WTC11 (cell line): ENCODE data around the gene KCNN4.

Experiments
- ATF3 ChIP-seq: sonication (generic); formaldehyde crosslinking; conservative IDR thresholded peaks from 2 replicates; pipeline ENCODE4 v1.8.1; 2022; ENCODE audit warnings: mild to moderate bottlenecking, missing genetic modification reagents
- CTCF ChIP-seq: fragments of 200-600 bp; IDR thresholded peaks from 2 replicates; pipeline ENCODE4 v1.8.0; 2022; ENCODE audit warnings: antibody characterized with exemption
- FOXJ3 ChIP-seq: sonication (generic); formaldehyde crosslinking; IDR thresholded peaks from 2 replicates; pipeline ENCODE4 v1.9.0; 2021; ENCODE audit warnings: missing genetic modification reagents, mild to moderate bottlenecking, borderline replicate concordance
- MAX ChIP-seq: sonication (generic); formaldehyde crosslinking; IDR thresholded peaks from 2 replicates; pipeline ENCODE4 v1.8.0; 2022; ENCODE audit warnings: mild to moderate bottlenecking, missing genetic modification reagents
- NFYB ChIP-seq: sonication (generic); formaldehyde crosslinking; conservative IDR thresholded peaks from 2 replicates; pipeline ENCODE4 v1.8.0; 2022; ENCODE audit warnings: low read depth, missing genetic modification reagents
- TEAD4 ChIP-seq: sonication (generic); formaldehyde crosslinking; IDR thresholded peaks from 2 replicates; pipeline ENCODE4 v1.8.0; 2022; ENCODE audit warnings: mild to moderate bottlenecking, missing genetic modification reagents
- TF ChIP-seq, protein P1 (sequence below): fragments of 250-450 bp; sonication (Bioruptor Pico); conservative IDR thresholded peaks from 2 replicates; pipeline ENCODE4 v1.9.0; 2021; ENCODE audit warnings: mild to moderate bottlenecking
- TF ChIP-seq, protein P2 (sequence below): sonication (generic); formaldehyde crosslinking; IDR thresholded peaks from 2 replicates; pipeline ENCODE4 v1.8.0; 2023; ENCODE audit warnings: missing genetic modification reagents, mild to moderate bottlenecking, borderline replicate concordance

GRCh38 chr19:43776286-43776685, 4.5 kb downstream of the KCNN4 start:
- TF ChIP-seq FOXJ3 (CRISPR knock-in tag) (no peak), CTCF (no peak), MAX (CRISPR knock-in tag) (no peak), TEAD4 (CRISPR knock-in tag) (no peak), ATF3 (CRISPR knock-in tag) (no peak), NFYB (CRISPR knock-in tag) (no peak)
- TF ChIP-seq, protein P1, sequence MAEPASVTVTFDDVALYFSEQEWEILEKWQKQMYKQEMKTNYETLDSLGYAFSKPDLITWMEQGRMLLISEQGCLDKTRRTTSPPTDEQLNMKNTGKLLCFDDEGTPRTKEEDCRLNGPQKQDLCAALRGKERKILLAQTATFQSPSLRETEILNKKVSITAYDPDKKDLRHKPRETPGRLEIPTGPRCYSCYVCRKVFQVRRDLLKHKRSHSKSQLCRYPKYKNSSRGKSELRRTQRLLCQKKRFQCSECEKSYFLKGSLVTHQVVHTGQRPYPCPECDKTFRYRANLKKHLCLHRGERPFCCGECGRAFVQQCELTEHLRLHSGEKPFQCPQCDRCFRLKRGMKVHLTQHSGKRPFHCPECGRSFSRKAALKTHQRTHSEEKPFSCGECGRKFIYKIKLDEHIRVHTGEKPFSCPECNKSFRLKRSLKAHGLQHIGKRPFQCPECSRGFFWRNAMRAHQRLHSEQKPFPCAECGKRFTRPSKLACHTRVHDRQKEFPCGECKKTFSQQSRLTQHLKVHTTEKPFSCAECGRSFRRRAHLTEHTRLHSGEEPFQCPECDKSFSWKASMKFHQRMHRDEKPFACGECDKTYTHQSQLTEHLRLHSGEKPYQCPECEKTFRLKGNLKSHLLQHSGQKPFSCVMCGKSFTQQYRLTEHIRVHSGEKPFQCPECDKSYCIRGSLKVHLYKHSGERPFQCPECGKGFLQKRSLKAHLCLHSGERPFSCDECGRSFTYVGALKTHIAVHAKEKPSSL (CRISPR knock-in tag) = no peak
- TF ChIP-seq, protein P2, sequence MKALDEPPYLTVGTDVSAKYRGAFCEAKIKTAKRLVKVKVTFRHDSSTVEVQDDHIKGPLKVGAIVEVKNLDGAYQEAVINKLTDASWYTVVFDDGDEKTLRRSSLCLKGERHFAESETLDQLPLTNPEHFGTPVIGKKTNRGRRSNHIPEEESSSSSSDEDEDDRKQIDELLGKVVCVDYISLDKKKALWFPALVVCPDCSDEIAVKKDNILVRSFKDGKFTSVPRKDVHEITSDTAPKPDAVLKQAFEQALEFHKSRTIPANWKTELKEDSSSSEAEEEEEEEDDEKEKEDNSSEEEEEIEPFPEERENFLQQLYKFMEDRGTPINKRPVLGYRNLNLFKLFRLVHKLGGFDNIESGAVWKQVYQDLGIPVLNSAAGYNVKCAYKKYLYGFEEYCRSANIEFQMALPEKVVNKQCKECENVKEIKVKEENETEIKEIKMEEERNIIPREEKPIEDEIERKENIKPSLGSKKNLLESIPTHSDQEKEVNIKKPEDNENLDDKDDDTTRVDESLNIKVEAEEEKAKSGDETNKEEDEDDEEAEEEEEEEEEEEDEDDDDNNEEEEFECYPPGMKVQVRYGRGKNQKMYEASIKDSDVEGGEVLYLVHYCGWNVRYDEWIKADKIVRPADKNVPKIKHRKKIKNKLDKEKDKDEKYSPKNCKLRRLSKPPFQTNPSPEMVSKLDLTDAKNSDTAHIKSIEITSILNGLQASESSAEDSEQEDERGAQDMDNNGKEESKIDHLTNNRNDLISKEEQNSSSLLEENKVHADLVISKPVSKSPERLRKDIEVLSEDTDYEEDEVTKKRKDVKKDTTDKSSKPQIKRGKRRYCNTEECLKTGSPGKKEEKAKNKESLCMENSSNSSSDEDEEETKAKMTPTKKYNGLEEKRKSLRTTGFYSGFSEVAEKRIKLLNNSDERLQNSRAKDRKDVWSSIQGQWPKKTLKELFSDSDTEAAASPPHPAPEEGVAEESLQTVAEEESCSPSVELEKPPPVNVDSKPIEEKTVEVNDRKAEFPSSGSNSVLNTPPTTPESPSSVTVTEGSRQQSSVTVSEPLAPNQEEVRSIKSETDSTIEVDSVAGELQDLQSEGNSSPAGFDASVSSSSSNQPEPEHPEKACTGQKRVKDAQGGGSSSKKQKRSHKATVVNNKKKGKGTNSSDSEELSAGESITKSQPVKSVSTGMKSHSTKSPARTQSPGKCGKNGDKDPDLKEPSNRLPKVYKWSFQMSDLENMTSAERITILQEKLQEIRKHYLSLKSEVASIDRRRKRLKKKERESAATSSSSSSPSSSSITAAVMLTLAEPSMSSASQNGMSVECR (CRISPR knock-in tag) = no peak
